Measurements from ENCODE around the gene ADCK1. TPM values are rescaled to one million over a fixed set of nuclear protein-coding genes. Genes with fewer than 3 reads are reported as not detected.

Gene ADCK1
- total and polyA plus RNA-seq, 3 donors from 2014 or later = 7.5 to 14.3 (median 12.3) TPM

- Histone ChIP-seq H3K4me1 (no peaks in the 10 kb centered on the region), H3K36me3 (ENCODE audit: low read depth, missing control alignments) (no peaks in the 10 kb centered on the region), H3K4me3 (no peak overlapping the region), H3K27ac (no peak overlapping the region), H3K27me3 (no peaks in the 10 kb centered on the region), H3K9me3 (no peaks in the 10 kb centered on the region)
- DNase-seq = no peak
- intact Hi-C loops (cut with DNase I; ENCODE audit: low total_unique reads) = no loop called here
- WGBS, 2 donors = 84 to 95% methylated on average over 9 to 16 of the region's 16 CpGs
- TF ChIP-seq CTCF (IDR thresholded peaks at IDR 0.05) = no peak
- no peak for TF ChIP-seq POLR2A (IDR thresholded peaks at IDR 0.05)
Observed at GRCh38 chr14:77825895-77826519, 26.1 kb downstream of the ADCK1 start.

GRCh38 chr14:77830692-77831091, 30.8 kb downstream of the ADCK1 start:
- TF ChIP-seq POLR2A (IDR thresholded peaks at IDR 0.05) (no peak), CTCF (IDR thresholded peaks at IDR 0.05) (no peak)
- intact Hi-C loops (cut with DNase I; ENCODE audit: low total_unique reads) = no loop called here
- Histone ChIP-seq H3K9me3 (no peaks in the 10 kb centered on the region), H3K36me3 (ENCODE audit: low read depth, missing control alignments) (no peaks in the 10 kb centered on the region), H3K4me1 (no peaks in the 10 kb centered on the region), H3K4me3 (no peak overlapping the region), H3K27ac (no peak overlapping the region), H3K27me3 (no peaks in the 10 kb centered on the region)
- WGBS, 2 donors = 93% methylated on average over 2 of the region's 2 CpGs
- no peak for DNase-seq

GRCh38 chr14:77832297-77832696, 32.4 kb downstream of the ADCK1 start:
- H3K27ac ChIP-seq = no peak overlapping the region
- no peak for DNase-seq
- H3K4me1 ChIP-seq = no peaks in the 10 kb centered on the region
- H3K27me3 ChIP-seq = no peaks in the 10 kb centered on the region
- H3K9me3 ChIP-seq = no peaks in the 10 kb centered on the region
- H3K4me3 ChIP-seq = no peak overlapping the region
- H3K36me3 ChIP-seq (ENCODE audit: low read depth, missing control alignments) = no peaks in the 10 kb centered on the region
- intact Hi-C loops (cut with DNase I; ENCODE audit: low total_unique reads) = no loop called here
- 49 to 51% methylated on average over 3 of the region's 3 CpGs for WGBS, 2 donors
- TF ChIP-seq CTCF (IDR thresholded peaks at IDR 0.05) (no peak), POLR2A (IDR thresholded peaks at IDR 0.05) (no peak)

GRCh38 chr14:77837926-77838325, 38.0 kb downstream of the ADCK1 start:
- H3K4me1 ChIP-seq = no peaks in the 10 kb centered on the region
- DNase-seq = no peak
- no peak for TF ChIP-seq CTCF (IDR thresholded peaks at IDR 0.05)
- no peak for TF ChIP-seq POLR2A (IDR thresholded peaks at IDR 0.05)
- intact Hi-C loops (cut with DNase I; ENCODE audit: low total_unique reads) = no loop called here
- no peaks in the 10 kb centered on the region for H3K9me3 ChIP-seq
- H3K36me3 ChIP-seq (ENCODE audit: low read depth, missing control alignments) = no peaks in the 10 kb centered on the region
- H3K27ac ChIP-seq = no peak overlapping the region
- no peak overlapping the region for H3K4me3 ChIP-seq
- no peaks in the 10 kb centered on the region for H3K27me3 ChIP-seq
- 88 to 93% methylated on average over 6 to 7 of the region's 7 CpGs for WGBS, 2 donors

- no peak for DNase-seq
- H3K27me3 ChIP-seq = no peaks in the 10 kb centered on the region
- H3K4me1 ChIP-seq = no peaks in the 10 kb centered on the region
- H3K9me3 ChIP-seq = no peaks in the 10 kb centered on the region
- no peaks in the 10 kb centered on the region for H3K36me3 ChIP-seq (ENCODE audit: low read depth, missing control alignments)
- intact Hi-C loops (cut with DNase I; ENCODE audit: low total_unique reads) = no loop called here
- 53 to 62% methylated on average over 8 of the region's 8 CpGs for WGBS, 2 donors
- H3K4me3 ChIP-seq = no peak overlapping the region
- H3K27ac ChIP-seq = no peak overlapping the region
- TF ChIP-seq CTCF (IDR thresholded peaks at IDR 0.05) = no peak
- TF ChIP-seq POLR2A (IDR thresholded peaks at IDR 0.05) = no peak
Observed at GRCh38 chr14:77838831-77839511, 39.1 kb downstream of the ADCK1 start.
